GM18861 (cell line): Measurements from ENCODE around the gene CATSPERE.
A peak's percentile ranks its signal among the peaks of the same experiment; 100 is the strongest.

ENCODE experiments used
- ATAC-seq: cut with Tn5 transposase; IDR thresholded peaks from one replicate; pipeline ENCODE4 v1.9.1; 2021; ENCODE audit not compliant: unreplicated experiment

Gene CATSPERE

DNA sequence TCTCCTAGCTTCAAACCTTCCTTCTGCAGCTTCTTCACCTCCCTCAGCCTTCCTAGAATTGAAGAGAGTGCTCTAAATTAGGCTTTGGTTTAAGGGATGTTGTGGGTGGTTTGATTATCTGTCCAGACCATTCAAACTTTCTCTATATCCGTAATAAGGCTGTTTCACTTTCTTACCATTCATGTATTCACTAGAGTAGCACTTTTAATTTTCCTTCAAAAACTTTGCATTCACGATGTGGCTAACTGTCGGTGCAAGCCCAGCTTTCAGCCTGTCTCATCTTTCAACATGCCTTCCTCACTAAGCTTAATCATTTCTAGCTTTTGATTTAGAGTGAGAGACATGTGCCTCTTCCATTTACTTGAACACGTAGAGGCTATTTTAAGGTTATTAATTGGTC, 165.6 kb downstream of the CATSPERE start:
- no peak for ATAC-seq

DNA sequence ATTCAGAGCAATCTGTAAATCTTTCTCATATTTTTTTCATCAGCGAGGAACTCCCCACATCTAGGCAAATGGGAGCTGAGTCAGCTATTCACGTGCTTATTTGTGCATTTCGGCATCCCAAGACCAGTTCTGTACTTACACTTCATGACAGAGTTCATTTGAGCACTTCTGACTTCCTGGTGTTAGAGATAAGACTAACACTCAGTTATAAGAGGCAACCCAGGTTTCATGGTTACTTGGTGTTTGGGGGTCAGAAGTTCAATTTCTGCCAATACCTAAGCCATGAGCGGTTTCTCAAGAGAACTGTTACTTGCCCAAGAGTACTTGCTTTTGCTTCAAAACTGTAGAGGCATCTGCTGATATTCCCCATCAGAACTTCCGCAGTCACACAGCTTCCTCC, 167.7 kb downstream of the CATSPERE start:
- no peak for ATAC-seq

GRCh38 chr1:244633140-244633539, 172.1 kb downstream of the CATSPERE start:
- no peak for ATAC-seq

GRCh38 chr1:244634546-244634945, 173.5 kb downstream of the CATSPERE start:
- no peak for ATAC-seq

DNA sequence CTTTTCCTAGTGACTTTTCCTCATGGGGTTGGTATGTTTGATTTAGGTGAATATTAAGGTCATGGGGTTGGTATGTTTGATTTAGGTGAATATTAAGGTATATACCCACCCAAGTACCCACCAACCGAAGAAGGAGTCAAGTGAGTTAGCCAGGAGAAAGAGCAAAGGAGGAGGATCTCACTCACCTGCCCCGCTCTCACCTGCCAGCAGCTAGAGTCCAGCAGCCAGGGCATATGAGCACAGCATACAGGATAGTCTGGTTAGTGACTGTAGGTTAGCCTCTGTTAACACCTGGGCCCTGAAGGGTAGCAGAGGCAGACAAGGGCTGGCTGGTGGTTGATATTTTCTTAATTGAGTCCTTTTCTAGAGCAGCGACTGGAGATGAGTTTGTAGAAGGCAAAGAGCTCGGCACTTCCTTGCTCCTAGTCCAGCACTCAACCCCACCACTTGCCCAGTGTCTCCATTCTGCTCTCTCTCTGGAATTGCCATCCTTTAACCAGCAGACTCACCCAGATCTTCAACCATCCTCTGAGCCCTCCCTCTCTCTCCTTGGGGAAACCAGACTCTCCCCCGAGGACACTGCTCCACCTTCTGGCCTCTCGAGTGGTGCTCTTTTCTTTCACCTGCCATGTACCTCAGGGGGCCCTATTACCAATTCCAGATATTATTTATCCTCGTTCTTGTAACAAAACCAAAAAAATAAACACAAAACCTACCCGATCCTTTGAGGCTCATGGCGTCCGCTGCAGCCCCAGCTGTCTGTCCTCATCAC, 175.6 kb downstream of the CATSPERE start:
- ATAC-seq, result no peak

GRCh38 chr1:244639561-244639960, 178.5 kb downstream of the CATSPERE start:
- no peak for ATAC-seq

- no peak for ATAC-seq
Measured at GRCh38 chr1:244640917-244641316, 179.8 kb downstream of the CATSPERE start.

DNA sequence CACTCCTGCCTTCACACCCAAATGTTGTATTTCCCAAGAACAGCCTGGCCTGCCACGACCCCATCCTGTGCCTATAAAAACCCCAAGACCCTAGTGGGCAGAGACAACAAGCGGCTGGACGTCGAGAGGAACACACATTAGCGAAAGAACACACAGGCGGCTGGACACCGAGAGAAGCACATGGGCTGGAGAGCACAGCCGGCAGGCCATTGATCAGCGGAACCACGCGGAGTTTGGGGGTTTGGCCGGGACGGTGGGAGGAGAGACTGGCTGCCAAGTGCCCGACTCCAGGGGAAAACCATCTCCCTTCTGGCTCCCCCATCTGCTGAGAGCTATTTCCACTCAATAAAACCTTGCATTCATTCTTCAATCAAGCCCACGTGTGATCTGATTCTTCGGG, 181.5 kb downstream of the CATSPERE start:
- ATAC-seq, result no peak

DNA sequence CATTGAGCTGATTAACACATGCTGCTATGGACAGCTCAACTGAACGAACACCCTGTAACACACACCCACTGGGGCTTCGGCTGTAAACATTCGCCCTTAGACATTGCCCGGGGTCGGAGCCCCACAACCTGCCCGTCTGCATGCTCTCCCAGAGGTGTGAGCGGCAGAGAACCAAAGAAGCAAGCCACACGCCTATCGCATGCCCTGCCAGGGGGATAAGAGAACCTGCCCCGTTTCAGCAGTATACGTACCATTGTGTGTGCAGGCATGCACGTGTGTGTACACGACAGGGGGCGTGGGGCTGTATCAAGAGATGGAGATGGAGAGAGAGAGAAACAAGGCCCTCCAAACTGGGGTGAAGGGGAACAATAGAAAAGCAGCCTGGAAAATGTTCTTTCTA, 181.9 kb downstream of the CATSPERE start:
- ATAC-seq, result no peak

DNA sequence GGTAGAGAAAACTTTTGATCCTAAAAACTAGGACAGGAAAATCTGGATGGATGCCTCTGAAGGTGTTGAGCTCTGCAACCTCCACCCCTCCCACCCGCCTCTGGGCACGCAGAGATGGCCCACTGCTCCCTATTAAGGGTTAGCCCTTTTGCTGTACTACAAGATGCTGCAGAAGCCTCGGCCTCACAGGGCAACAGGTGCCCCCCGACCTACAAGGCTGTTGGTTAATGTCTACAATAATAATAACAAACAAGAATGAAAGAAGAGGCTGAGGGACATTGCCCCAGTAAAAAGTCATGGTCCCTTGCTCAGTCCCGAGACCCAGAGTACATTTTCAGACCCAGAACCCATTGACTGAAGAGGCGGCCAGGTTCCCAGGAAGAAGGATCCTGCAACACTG, 184.3 kb downstream of the CATSPERE start:
- no peak for ATAC-seq

- no peak for ATAC-seq
Measured at GRCh38 chr1:244645890-244646289, 184.8 kb downstream of the CATSPERE start.

GRCh38 chr1:244647819-244648218, 186.7 kb downstream of the CATSPERE start:
- ATAC-seq, result no peak

DNA sequence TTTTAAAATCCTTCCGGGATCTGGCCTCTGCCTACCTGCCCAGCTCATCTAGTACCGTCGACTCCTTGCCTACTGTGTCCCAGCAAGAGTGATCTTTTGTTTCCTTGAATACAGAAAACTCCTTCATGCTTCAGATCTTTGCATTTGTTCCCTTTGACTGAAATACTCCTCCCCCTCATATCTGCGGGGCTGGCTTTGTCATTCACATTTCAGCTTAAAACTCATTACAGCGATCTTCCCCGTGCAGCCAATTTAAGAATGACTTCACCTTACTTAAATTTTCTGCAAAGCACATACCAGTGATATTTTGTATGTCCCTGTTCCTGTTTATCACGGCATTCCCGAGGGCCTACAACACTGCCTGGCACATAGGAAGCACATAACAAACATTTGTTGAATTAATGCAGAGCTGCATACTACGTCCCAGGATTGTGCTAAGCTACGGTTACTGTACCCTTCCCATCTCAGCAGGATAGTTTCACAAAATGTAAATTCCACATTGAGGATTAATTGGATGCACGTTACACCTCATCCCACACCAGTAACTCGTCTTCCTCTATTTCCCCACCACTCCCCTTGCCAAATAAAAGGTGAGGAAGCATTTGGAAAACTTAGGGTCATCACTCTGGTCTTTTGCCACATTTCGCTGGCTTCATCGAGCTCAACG, 191.0 kb downstream of the CATSPERE start:
- no peak for ATAC-seq

DNA sequence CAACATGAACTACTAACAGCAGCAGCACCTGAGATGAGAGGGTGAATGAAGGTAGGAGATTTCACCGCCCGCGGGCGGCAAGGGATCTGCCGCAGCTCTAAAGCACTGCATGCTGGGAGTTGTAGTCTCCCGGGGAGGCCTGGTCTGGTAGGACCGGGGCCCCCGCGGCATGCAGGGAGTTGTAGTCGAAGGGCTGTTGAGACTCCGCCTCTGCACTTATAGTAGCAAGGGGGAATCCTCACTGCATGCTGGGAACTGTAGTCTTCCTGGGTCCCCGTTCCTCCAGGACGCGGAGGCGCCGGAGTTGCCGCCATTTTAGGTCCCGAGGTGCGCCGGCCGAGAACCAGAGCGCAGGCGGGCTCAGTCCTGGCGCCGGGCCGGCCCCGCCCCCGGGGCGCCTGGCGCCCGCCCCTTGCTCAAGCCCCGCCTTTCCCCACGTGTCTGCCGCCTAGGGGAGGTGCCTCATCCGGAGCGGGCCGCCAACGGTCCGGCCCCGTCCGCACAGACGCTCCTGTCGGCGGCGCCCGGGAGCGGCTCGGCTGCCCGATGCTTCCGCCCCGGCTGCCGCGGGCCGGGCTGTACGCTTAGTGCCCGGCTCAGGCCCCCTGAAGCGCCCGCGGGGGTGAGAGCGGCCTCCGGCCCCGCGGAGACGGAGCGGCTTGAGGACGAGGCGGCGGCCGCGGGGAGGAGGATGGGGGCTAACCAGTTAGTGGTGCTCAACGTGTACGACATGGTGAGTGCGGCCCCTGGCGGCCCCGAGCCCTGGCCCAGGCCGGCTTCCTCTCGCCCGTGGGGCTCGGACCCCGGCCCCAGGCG, 191.8 kb downstream of the CATSPERE start, which contains the start of gene DESI2:
TSS of gene DESI2 (plus strand) at position 504 of the 816 bp plus-strand sequence. CDS start at position 692, 188 bp downstream.
- ATAC-seq, result peak; percentile 96

- no peak for ATAC-seq
Measured at GRCh38 chr1:244653439-244654107, 192.5 kb downstream of the CATSPERE start.

GRCh38 chr1:244654108-244655038, 193.3 kb downstream of the CATSPERE start:
- ATAC-seq, result no peak

DNA sequence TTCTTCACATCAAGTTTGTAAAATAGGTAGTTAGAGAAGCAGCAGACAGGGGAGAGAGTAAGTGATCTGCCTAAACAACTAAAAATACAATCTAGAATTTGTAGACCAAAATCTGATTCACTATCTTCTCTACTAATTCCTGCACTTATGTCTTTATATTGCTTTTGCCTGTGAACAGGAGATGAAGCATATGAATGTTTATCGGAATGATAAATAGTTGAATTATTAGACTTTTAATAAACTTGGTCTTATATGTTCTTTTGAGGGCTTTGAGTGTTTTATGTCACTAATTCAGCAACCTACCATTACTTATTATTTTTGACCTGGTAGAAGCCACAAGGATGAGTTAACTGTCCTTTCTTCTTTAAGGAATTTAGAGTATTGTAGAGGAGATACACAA, 194.1 kb downstream of the CATSPERE start:
- no peak for ATAC-seq

DNA sequence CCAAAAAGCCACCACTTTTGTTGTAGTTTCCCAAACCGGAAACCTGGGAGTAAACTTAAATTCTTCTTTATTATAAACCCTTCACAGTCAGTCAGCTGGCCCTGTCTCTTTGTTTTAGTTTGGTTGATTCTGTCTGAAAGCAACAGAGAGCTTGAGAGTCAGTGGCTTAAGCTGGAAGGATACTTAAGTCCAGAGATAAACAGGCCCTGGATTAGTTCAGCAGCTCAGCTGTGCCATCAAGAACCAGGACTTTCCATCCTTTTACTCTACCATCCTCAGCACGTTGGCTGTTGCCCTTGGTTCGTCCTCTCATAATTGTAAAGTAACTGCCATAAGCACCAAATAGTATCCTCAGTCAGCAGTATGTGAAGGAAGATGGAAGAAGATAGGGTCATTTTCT, 196.3 kb downstream of the CATSPERE start:
- no peak for ATAC-seq

DNA sequence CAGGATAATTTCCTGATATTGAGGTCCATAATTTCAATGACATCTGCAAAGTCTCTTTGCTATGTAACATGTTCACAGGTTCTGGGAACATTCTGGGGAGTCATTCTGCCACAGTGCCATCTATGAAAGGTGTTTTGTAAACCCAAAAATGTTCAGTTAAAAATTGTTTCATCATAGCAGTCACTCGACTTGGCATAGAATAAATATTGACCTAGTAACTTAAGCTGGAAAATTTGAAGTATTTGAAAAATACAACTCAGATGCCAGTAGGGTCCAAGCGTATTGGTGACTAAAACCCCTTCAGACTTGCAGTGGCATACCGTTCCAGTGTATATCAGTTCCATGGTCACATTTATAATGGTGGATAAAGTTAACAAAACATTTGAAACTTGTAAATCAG, 198.6 kb downstream of the CATSPERE start:
- ATAC-seq, result no peak

- no peak for ATAC-seq
Measured at GRCh38 chr1:244660595-244660994, 199.5 kb downstream of the CATSPERE start.
